Measurements from ENCODE around the gene DRP2.
"Not testable (repeated sequence)": the region's sequence is repeated elsewhere in the genome, so short reads cannot be mapped to it uniquely, and the experiment has no call there.

DRP2 gene

GRCh38 chrX:101265869-101266428 lies 46.4 kb downstream of the DRP2 start:
- H3K4me3 ChIP-seq (ENCODE audit: low read depth, low read length): no peak overlapping the region
- H3K27me3 ChIP-seq (ENCODE audit: insufficient read depth, low read depth, severe bottlenecking): peaks cover 19% of the 10 kb centered on the region
- no peak overlapping the region for H3K27ac ChIP-seq
- DNase-seq: no peak
- H3K36me3 ChIP-seq: no peaks in the 10 kb centered on the region
- no peaks in the 10 kb centered on the region for H3K9me3 ChIP-seq (ENCODE audit: severe bottlenecking)
- no peak for TF ChIP-seq CTCF (IDR thresholded peaks at IDR 0.05; ENCODE audit: low read depth, low read length)

GRCh38 chrX:101274198-101274597 lies 54.6 kb downstream of the DRP2 start:
- no peak for TF ChIP-seq CTCF (IDR thresholded peaks at IDR 0.05; ENCODE audit: low read depth, low read length)
- Histone ChIP-seq H3K27ac (no peak overlapping the region), H3K4me3 (ENCODE audit: low read depth, low read length) (no peak overlapping the region), H3K27me3 (ENCODE audit: insufficient read depth, low read depth, severe bottlenecking) (peaks cover 33% of the 10 kb centered on the region), H3K36me3 (no peaks in the 10 kb centered on the region), H3K9me3 (ENCODE audit: severe bottlenecking) (no peaks in the 10 kb centered on the region)
- no peak for DNase-seq

GRCh38 chrX:101276238-101276637 lies 56.7 kb downstream of the DRP2 start:
- peaks cover 33% of the 10 kb centered on the region for H3K27me3 ChIP-seq (ENCODE audit: insufficient read depth, low read depth, severe bottlenecking)
- no peak for DNase-seq
- no peak overlapping the region for H3K27ac ChIP-seq
- no peak for TF ChIP-seq CTCF (IDR thresholded peaks at IDR 0.05; ENCODE audit: low read depth, low read length)
- no peak overlapping the region for H3K4me3 ChIP-seq (ENCODE audit: low read depth, low read length)
- no peaks in the 10 kb centered on the region for H3K36me3 ChIP-seq
- no peaks in the 10 kb centered on the region for H3K9me3 ChIP-seq (ENCODE audit: severe bottlenecking)

- Histone ChIP-seq H3K27me3 (ENCODE audit: insufficient read depth, low read depth, severe bottlenecking) (peaks cover 21% of the 10 kb centered on the region), H3K27ac (no peak overlapping the region), H3K36me3 (no peaks in the 10 kb centered on the region), H3K9me3 (ENCODE audit: severe bottlenecking) (peaks cover 2% of the 10 kb centered on the region), H3K4me3 (ENCODE audit: low read depth, low read length) (no peak overlapping the region)
- no peak for DNase-seq
- peak; percentile 38; the same call in 1 of the 2 replicates for TF ChIP-seq CTCF (IDR thresholded peaks at IDR 0.05; ENCODE audit: low read depth, low read length)
These were observed 67.8 kb downstream of the DRP2 start for GRCh38 chrX:101287402-101287801.

- Histone ChIP-seq H3K4me3 (ENCODE audit: low read depth, low read length) (no peak within 1 kb of the TSS), H3K27me3 (ENCODE audit: insufficient read depth, low read depth, severe bottlenecking) (peaks cover 45% of the 10 kb centered on the region), H3K36me3 (no peaks in the 10 kb centered on the region), H3K9me3 (ENCODE audit: severe bottlenecking) (peaks cover 2% of the 10 kb centered on the region), H3K27ac (no peak within 1 kb of the TSS)
- no peak for DNase-seq
- no peak for TF ChIP-seq CTCF (IDR thresholded peaks at IDR 0.05; ENCODE audit: low read depth, low read length)
These were observed 71.5 kb downstream of the DRP2 start, which contains the start of gene TAF7L for GRCh38 chrX:101290957-101291603. TAF7L (minus strand) TSS chrX:101291334; CDS start chrX:101287543, 3,791 bp downstream.

- not testable (repeated sequence) for DNase-seq; H3K36me3 ChIP-seq; H3K27ac ChIP-seq; H3K4me3 ChIP-seq (ENCODE audit: low read depth, low read length); H3K9me3 ChIP-seq (ENCODE audit: severe bottlenecking)
- peaks cover 50% of the 10 kb centered on the region for H3K27me3 ChIP-seq (ENCODE audit: insufficient read depth, low read depth, severe bottlenecking)
These were observed 76.0 kb downstream of the DRP2 start for GRCh38 chrX:101295603-101296002.

Data from WERI-Rb-1 (cell line).